A673 (cell line): ENCODE measurements around the gene ZFYVE21. TPM values are rescaled to one million over a fixed set of nuclear protein-coding genes. Genes with fewer than 3 reads are reported as not detected.

Source experiments
- BruUV-seq: library from RNA; stranded (reverse); fragments of 400-500 nt; replicated peaks from 2 replicates; lab custom pipeline; 2021; lab: Mats Ljungman, UMichigan
- CTCF ChIA-PET: fragments of 300-600 bp; sonication (Branson Sonifier 250); formaldehyde crosslinking; loops from one replicate; lab custom pipeline; 2022; ENCODE audit warnings: antibody characterized with exemption; lab: Charles Lee
- POLR2A ChIA-PET: fragments of 300-600 bp; sonication (Branson Sonifier 250); formaldehyde crosslinking; loops from one replicate; lab custom pipeline; 2022; ENCODE audit warnings: antibody characterized with exemption; ENCODE audit not compliant: low non-redundant PET; lab: Charles Lee
- DNase-seq: peaks from one replicate; pipeline ENCODE4 v3.0.0-alpha.2; 2015; ENCODE audit warnings: low spot score
- H3K27ac ChIP-seq: fragments of 200-600 bp; sonication (generic); 2 replicates; pipeline ENCODE4 v1.5.1; 2016; ENCODE audit warnings: mixed run types, low read depth, mild to moderate bottlenecking, mixed read lengths, antibody characterized with exemption, low read length; ENCODE audit not compliant: poor library complexity, severe bottlenecking
- H3K27me3 ChIP-seq: fragments of 200-600 bp; sonication (generic); replicated peaks from 2 replicates; pipeline ENCODE4 v1.6.1; 2017; ENCODE audit warnings: mixed run types, low read depth, mild to moderate bottlenecking, mixed read lengths, antibody characterized with exemption, low read length; ENCODE audit not compliant: insufficient read depth, poor library complexity
- H3K36me3 ChIP-seq: fragments of 200-600 bp; sonication (generic); 2 replicates; pipeline ENCODE4 v1.6.1; 2016; ENCODE audit warnings: mixed run types, mild to moderate bottlenecking, mixed read lengths, antibody characterized with exemption, low read length; ENCODE audit not compliant: insufficient read depth, poor library complexity, severe bottlenecking
- H3K4me1 ChIP-seq: fragments of 200-600 bp; sonication (generic); 2 replicates; pipeline ENCODE4 v1.6.1; 2017; ENCODE audit warnings: mixed run types, mild to moderate bottlenecking, mixed read lengths, antibody characterized with exemption, low read length; ENCODE audit not compliant: insufficient read depth, poor library complexity, severe bottlenecking
- H3K4me3 ChIP-seq: fragments of 200-600 bp; sonication (generic); 2 replicates; pipeline ENCODE4 v1.5.1; 2016; ENCODE audit warnings: low read depth, mixed run types, mild to moderate bottlenecking, mixed read lengths, low read length; ENCODE audit not compliant: poor library complexity, severe bottlenecking
- H3K9me3 ChIP-seq: fragments of 200-600 bp; sonication (generic); 2 replicates; pipeline ENCODE4 v1.6.1; 2016; ENCODE audit warnings: mixed run types, low read depth, mild to moderate bottlenecking, mixed read lengths, antibody characterized with exemption, low read length; ENCODE audit not compliant: poor library complexity, severe bottlenecking
- CTCF ChIP-seq: fragments of 300-800, 200-600 bp; sonication (generic); conservative IDR thresholded peaks from 2 replicates; pipeline ENCODE4 v1.5.1; 2017; ENCODE audit warnings: low read depth, mild to moderate bottlenecking, antibody characterized with exemption, low read length, moderate library complexity, mixed read lengths
- EZH2 ChIP-seq: fragments of 200-600 bp; sonication (generic); IDR thresholded peaks from 2 replicates; pipeline ENCODE4 v1.6.1; 2017; ENCODE audit warnings: borderline replicate concordance, low read depth, mild to moderate bottlenecking, mixed read lengths, antibody characterized with exemption, low read length; ENCODE audit not compliant: poor library complexity, severe bottlenecking
- intact Hi-C: fragments of 100-400 bp; cut with micrococcal nuclease; formaldehyde crosslinking; loops from one replicate; pipeline ENCODE4 v1.10.0; 2022; ENCODE audit not compliant: unreplicated experiment
- total RNA-seq: library from RNA; stranded (reverse); gene quantifications from 2 replicates; pipeline ENCODE4 v1.2.3, GENCODE V29; 2021

ZFYVE21 gene
- total RNA-seq, 1 experiment from 2014 or later, result 35.7 TPM

DNA sequence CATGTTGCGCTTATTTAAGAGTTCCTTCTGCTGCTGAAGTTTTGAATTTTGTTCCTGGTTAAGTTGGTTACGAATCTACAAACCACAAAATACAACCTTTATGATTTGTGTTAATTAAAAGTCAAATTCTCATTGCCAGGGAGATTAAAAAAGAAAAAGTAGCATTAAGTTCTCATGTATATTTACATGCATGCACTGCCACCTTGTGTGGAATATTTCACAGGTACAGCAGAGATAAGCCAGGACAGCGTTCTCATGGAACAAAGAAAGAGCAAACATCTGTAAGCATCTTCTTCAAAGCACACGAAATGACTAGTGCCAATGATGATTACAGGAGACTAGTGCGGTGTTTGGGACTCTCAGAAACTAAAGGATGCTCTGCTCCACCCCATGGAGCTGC lies 34.2 kb downstream of the ZFYVE21 start:
- Histone ChIP-seq H3K9me3 (no peaks in the 10 kb centered on the region), H3K27ac (no peak overlapping the region), H3K36me3 (no peaks in the 10 kb centered on the region), H3K27me3 (no peaks in the 10 kb centered on the region), H3K4me3 (no peak overlapping the region), H3K4me1 (peaks cover 10% of the 10 kb centered on the region)
- ChIA-PET CTCF (no interaction called here), POLR2A (no interaction called here)
- no peak for TF ChIP-seq CTCF
- no peak for TF ChIP-seq EZH2
- BruUV-seq, result no TSS peak
- DNase-seq, result no peak
- intact Hi-C loops, result no loop called here

DNA sequence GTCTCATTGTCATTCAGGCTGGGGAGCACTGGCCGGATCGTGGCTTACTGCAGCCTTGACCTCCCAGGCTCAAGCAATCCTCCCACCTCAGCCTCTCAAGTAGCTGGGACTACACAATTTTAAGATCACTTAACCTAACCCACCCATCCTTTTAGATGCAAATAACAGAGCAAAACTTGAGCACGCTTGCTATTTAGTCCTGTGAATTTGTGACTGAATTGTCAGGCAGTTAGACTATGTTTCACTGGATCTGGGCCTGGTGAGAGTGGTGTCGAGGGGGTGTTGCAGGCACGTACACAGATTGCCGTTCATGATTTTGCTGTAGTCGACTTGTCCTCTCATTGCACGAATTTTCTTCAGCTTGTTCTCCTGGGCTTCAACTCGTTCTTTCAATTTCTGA lies 38.2 kb downstream of the ZFYVE21 start:
- H3K36me3 ChIP-seq, result no peaks in the 10 kb centered on the region
- no TSS peak for BruUV-seq
- no peak overlapping the region for H3K27ac ChIP-seq
- peaks cover 10% of the 10 kb centered on the region for H3K4me1 ChIP-seq
- no peaks in the 10 kb centered on the region for H3K27me3 ChIP-seq
- H3K4me3 ChIP-seq, result no peak overlapping the region
- DNase-seq, result no peak
- no peak for TF ChIP-seq CTCF
- TF ChIP-seq EZH2, result no peak
- H3K9me3 ChIP-seq, result no peaks in the 10 kb centered on the region
- CTCF ChIA-PET, result no interaction called here
- POLR2A ChIA-PET, result no interaction called here
- intact Hi-C loops, result no loop called here

DNA sequence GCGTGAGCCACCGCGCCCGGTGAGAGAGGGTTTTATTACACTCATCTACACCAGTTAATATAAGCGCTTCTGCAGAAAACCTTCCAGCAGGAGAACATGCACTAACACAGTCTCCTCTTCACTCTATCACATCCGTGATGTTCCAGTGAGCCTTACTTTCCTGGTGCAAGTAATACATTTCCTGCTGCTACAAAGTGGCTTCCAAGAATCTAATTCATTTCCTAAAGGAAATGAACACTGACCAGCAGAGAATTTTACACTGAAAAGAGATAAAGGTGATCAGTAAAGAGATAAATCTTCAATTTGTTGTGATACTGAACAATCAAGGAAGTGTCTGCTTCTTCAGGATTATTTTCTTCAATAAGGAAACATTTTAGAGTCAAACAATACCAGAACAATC lies 39.5 kb downstream of the ZFYVE21 start:
- H3K27ac ChIP-seq, result no peak overlapping the region
- intact Hi-C loops, result no loop called here
- CTCF ChIA-PET, result no interaction called here
- POLR2A ChIA-PET, result no interaction called here
- H3K27me3 ChIP-seq, result no peaks in the 10 kb centered on the region
- no peak for DNase-seq
- H3K36me3 ChIP-seq, result no peaks in the 10 kb centered on the region
- H3K4me1 ChIP-seq, result peaks cover 10% of the 10 kb centered on the region
- no peaks in the 10 kb centered on the region for H3K9me3 ChIP-seq
- BruUV-seq, result no TSS peak
- no peak overlapping the region for H3K4me3 ChIP-seq
- TF ChIP-seq CTCF (no peak), EZH2 (no peak)
